Endometrium (tissue), 2 donors: ENCODE results near the gene RALGDS.

ENCODE experiments used
- FAIRE-seq: peaks from 2 replicates; lab custom pipeline; 2012; peaks lifted over from hg19 to GRCh38; lab: Jason Lieb, UNC
- donor health status: control.
- donor health status: control.

The RALGDS gene

DNA sequence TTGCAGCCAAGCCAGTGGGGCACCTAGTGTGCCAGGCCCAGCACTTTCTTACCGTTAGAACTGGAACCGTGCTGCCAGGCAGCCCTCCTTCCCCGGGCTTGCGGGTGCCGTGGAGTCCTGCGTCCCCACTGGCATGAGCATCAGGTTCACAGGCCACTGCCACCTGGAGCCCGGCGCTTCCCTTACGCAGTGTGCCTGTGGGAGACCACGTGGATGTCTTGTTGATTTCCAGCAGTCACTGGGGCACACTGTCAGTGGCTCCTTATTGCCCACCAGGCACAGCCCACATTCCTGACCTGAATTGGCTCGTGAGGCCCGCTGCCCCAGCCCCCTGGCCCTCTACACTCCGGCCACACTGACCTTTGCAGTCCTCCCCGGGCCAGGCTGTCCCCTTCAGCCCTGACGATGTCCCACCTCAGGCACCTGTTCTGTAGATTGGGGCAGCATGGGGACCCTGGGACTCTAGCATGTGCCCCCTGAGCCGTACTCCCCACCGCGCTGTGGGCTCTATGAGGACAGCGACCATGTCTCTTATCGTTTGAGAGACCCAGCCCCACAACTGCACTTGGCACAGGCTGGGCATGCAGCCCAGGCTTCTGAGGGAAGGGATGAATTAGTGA lies 69.6 kb downstream of the RALGDS start:
- FAIRE-seq: no peak

DNA sequence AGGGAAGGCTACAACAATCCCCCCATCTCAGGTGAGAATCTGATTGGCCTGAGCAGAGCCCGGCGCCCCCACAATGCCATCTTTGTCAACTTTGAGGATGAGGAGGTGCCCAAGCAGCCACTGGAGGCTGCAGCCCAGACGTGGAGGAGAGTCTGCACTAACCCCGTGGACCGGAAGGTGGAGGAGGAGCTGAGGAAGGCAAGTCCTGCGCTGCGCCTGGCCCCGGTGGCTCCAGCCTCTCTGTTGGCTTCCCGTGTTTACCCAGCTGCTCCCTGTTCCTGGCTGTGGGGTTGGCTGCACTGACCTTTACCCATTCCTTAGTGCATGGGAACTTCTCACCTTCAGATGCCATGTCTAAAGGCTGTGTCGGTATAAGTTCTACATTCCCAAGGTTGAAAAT lies 70.3 kb downstream of the RALGDS start:
- FAIRE-seq: no peak

DNA sequence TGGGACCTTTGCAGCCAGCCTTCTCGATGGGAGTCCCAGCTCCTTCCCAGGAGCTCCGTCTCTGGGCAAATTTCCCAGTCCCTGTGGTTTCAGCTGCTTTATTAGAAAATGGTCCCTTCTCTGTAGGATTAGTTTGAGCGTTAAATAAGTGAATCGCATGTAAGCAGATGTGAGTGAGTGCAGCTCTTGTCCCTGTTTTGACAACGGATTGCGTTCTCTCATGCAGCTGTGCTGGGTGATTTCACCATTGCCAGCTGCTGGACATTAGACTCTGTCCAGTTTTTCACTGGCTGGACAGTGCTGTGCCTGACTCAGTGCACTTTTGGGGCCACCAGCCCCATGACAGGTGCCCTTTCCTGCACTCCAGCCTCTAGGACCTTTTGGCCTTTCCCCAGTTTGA lies 70.9 kb downstream of the RALGDS start:
- no peak for FAIRE-seq

DNA sequence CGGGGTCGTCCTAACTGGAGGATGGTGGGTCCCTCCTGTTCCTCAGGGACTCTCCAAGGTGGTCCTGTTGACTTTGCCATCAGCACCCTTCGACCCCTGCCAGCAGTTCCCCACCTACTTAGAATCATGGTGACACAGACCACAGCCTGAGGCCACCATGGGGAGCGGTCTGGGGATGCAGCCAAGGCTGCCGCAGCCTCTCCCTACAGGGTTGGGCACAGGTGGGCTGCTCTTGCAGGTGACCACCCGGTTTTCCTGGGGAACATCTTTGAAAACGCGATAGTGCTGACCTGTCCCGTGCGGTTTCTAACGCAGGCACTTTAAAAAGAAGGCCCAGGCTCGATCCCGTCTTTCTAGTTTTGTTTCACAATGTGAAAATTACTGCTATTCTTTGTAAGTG lies 72.0 kb downstream of the RALGDS start:
- FAIRE-seq: no peak

DNA sequence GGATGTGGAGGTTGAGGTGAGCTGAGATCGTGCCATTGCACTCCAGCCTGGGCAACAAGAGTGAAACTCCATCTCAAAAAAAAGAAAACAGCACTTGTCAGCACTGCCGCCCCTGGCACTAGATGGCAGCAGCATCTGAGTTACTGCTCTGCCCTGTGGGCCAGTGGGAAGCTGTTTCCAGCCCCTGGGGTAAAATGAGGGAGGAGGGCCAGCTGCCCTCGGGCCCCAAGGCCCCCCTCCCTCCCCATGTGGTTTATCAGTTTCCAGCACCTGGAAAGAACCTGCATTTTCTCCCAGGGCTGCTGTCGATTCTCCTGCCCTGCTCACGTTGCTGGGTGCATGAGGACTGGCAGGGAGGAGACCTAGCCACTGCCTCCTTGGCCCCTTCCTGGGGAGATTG lies 72.4 kb downstream of the RALGDS start:
- no peak for FAIRE-seq
